ENCODE measurements around the gene PPFIA2.

The PPFIA2 gene

GRCh38 chr12:81542065-81543010, 216.8 kb downstream of the PPFIA2 start:
- no peak for TF ChIP-seq GATA3 (IDR thresholded peaks at IDR 0.05; ENCODE audit: low read depth, low read length)
- TF ChIP-seq GATA2 (IDR thresholded peaks at IDR 0.05; ENCODE audit: low read depth, low read length) = no peak

- TF ChIP-seq GATA2 (IDR thresholded peaks at IDR 0.05; ENCODE audit: low read depth, low read length) (no peak), GATA3 (IDR thresholded peaks at IDR 0.05; ENCODE audit: low read depth, low read length) (no peak)
These were observed 218.0 kb downstream of the PPFIA2 start for GRCh38 chr12:81541121-81541520.

- no peak for TF ChIP-seq GATA2 (IDR thresholded peaks at IDR 0.05; ENCODE audit: low read depth, low read length)
These were observed 219.9 kb downstream of the PPFIA2 start for GRCh38 chr12:81539279-81539678.

GRCh38 chr12:81533054-81533453, 226.1 kb downstream of the PPFIA2 start:
- no peak for TF ChIP-seq GATA2 (IDR thresholded peaks at IDR 0.05; ENCODE audit: low read depth, low read length)
- no peak for TF ChIP-seq GATA3 (IDR thresholded peaks at IDR 0.05; ENCODE audit: low read depth, low read length)

GRCh38 chr12:81530352-81530751, 228.8 kb downstream of the PPFIA2 start:
- TF ChIP-seq GATA3 (IDR thresholded peaks at IDR 0.05; ENCODE audit: low read depth, low read length) = no peak
- TF ChIP-seq GATA2 (IDR thresholded peaks at IDR 0.05; ENCODE audit: low read depth, low read length) = no peak

GRCh38 chr12:81520064-81520945, 238.8 kb downstream of the PPFIA2 start:
- TF ChIP-seq GATA2 (IDR thresholded peaks at IDR 0.05; ENCODE audit: low read depth, low read length) (no peak), GATA3 (IDR thresholded peaks at IDR 0.05; ENCODE audit: low read depth, low read length) (no peak)

GRCh38 chr12:81518638-81519037, 240.5 kb downstream of the PPFIA2 start:
- TF ChIP-seq GATA3 (IDR thresholded peaks at IDR 0.05; ENCODE audit: low read depth, low read length) (no peak), GATA2 (IDR thresholded peaks at IDR 0.05; ENCODE audit: low read depth, low read length) (no peak)

- TF ChIP-seq GATA3 (IDR thresholded peaks at IDR 0.05; ENCODE audit: low read depth, low read length) (no peak), GATA2 (IDR thresholded peaks at IDR 0.05; ENCODE audit: low read depth, low read length) (no peak)
These were observed 241.9 kb downstream of the PPFIA2 start for GRCh38 chr12:81517296-81517695.

- TF ChIP-seq GATA2 (IDR thresholded peaks at IDR 0.05; ENCODE audit: low read depth, low read length) (no peak), GATA3 (IDR thresholded peaks at IDR 0.05; ENCODE audit: low read depth, low read length) (no peak)
These were observed 256.0 kb downstream of the PPFIA2 start for GRCh38 chr12:81502912-81503695.

GRCh38 chr12:81500788-81501187, 258.4 kb downstream of the PPFIA2 start:
- TF ChIP-seq GATA2 (IDR thresholded peaks at IDR 0.05; ENCODE audit: low read depth, low read length) = no peak
- no peak for TF ChIP-seq GATA3 (IDR thresholded peaks at IDR 0.05; ENCODE audit: low read depth, low read length)

GRCh38 chr12:81499809-81500208, 259.3 kb downstream of the PPFIA2 start:
- TF ChIP-seq GATA3 (IDR thresholded peaks at IDR 0.05; ENCODE audit: low read depth, low read length) = no peak
- TF ChIP-seq GATA2 (IDR thresholded peaks at IDR 0.05; ENCODE audit: low read depth, low read length) = no peak

- TF ChIP-seq GATA3 (IDR thresholded peaks at IDR 0.05; ENCODE audit: low read depth, low read length) (no peak), GATA2 (IDR thresholded peaks at IDR 0.05; ENCODE audit: low read depth, low read length) (no peak)
These were observed 266.9 kb downstream of the PPFIA2 start for GRCh38 chr12:81492131-81492720.

- TF ChIP-seq GATA3 (IDR thresholded peaks at IDR 0.05; ENCODE audit: low read depth, low read length) = no peak
- no peak for TF ChIP-seq GATA2 (IDR thresholded peaks at IDR 0.05; ENCODE audit: low read depth, low read length)
These were observed 286.2 kb downstream of the PPFIA2 start for GRCh38 chr12:81472934-81473333.
